ENCODE results near the gene APPL1. TPM values are rescaled to one million over a fixed set of nuclear protein-coding genes. Genes with fewer than 3 reads are reported as not detected.

Gene APPL1
- total RNA-seq, 1 donor from 2014 or later: 42.8 TPM

- Histone ChIP-seq H3K4me3 (no peak overlapping the region), H3K4me1 (no peaks in the 10 kb centered on the region), H3K36me3 (no peaks in the 10 kb centered on the region), H3K9me3 (no peaks in the 10 kb centered on the region), H3K27me3 (no peaks in the 10 kb centered on the region), H3K27ac (no peak overlapping the region)
- DNase-seq (no peak), ATAC-seq (no peak)
- TF ChIP-seq CTCF (IDR thresholded peaks at IDR 0.05): no peak
- intact Hi-C loops (cut with DNase I): no loop called here
Observed at GRCh38 chr3:57309769-57310360, 82.3 kb downstream of the APPL1 start.

DNA sequence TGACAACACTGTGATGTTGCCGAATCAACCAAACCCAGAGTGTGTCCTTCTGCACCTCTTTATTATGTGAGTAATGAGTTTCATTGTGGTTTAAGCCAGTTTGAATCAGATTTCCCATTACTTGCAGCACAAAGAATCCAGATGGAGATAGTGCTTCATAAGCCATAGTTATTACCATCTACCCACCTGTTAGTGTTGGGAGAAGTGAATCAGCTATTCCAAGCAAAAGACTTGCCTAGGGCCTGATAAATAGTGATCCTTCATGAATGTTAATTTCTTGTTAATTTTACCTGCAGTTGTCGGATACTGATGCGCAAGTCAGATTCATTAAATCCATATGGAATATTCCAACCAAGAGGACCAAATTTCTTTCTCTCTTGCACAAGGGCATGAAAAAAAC, 86.7 kb downstream of the APPL1 start:
- Histone ChIP-seq H3K27me3 (no peaks in the 10 kb centered on the region), H3K27ac (no peak overlapping the region), H3K36me3 (no peaks in the 10 kb centered on the region), H3K4me1 (no peaks in the 10 kb centered on the region), H3K4me3 (no peak overlapping the region), H3K9me3 (no peaks in the 10 kb centered on the region)
- intact Hi-C loops (cut with DNase I): no loop called here
- no peak for TF ChIP-seq CTCF (IDR thresholded peaks at IDR 0.05)
- DNase-seq: no peak
- ATAC-seq: no peak

Other genes starting within 250 kb of the APPL1 start
- gene SPATA12, start 167.1 kb upstream of the APPL1 start, total RNA-seq: 0.38 TPM
- 1.1 TPM for gene IL17RD, start 62.4 kb upstream of the APPL1 start, total RNA-seq
- 1.2 TPM for gene HESX1, start 27.8 kb upstream of the APPL1 start, total RNA-seq
- gene ASB14, start 65.0 kb downstream of the APPL1 start, total RNA-seq: not detected